ENCODE data around the gene FLVCR2. TPM values are rescaled to one million over a fixed set of nuclear protein-coding genes. Genes with fewer than 3 reads are reported as not detected.

FLVCR2 gene
- total RNA-seq, 4 donors from 2014 or later, result 2.5 to 7.5 (median 4.6) TPM

- Histone ChIP-seq H3K27me3 (no peaks in the 10 kb centered on the region), H3K9me3 (no peaks in the 10 kb centered on the region), H3K36me3 (peaks cover 17 to 45% (median 29%) of the 10 kb centered on the region in 4 donors), H3K27ac (replicated peaks in 1 of 4) (peak overlapping the region in 2 of 4 donors; percentile 7 to 13), H3K4me3 (no peak overlapping the region), H3K4me1 (peaks cover 13 to 19% (median 17%) of the 10 kb centered on the region in 4 donors)
- intact Hi-C loops (cut with DNase I), result no loop called here
- TF ChIP-seq POLR2AphosphoS5 (IDR thresholded peaks at IDR 0.05), result no peak
- no peak for TF ChIP-seq CTCF (IDR thresholded peaks at IDR 0.05)
- no peak for TF ChIP-seq POLR2A (IDR thresholded peaks at IDR 0.05; ENCODE audit: low read depth)
- no peak for TF ChIP-seq EP300 (IDR thresholded peaks at IDR 0.05)
- WGBS, result 75% methylated on average over 3 of the region's 3 CpGs
- DNase-seq (ENCODE audit: extremely low spot score), result no peak
Measured at GRCh38 chr14:75647640-75648039, 69.2 kb downstream of the FLVCR2 start.

- H3K36me3 ChIP-seq, result peaks cover 17 to 51% (median 32%) of the 10 kb centered on the region in 4 donors
- intact Hi-C loops (cut with DNase I), result no loop called here
- peaks cover 13 to 19% (median 17%) of the 10 kb centered on the region in 4 donors for H3K4me1 ChIP-seq
- peak overlapping the region; percentile 13 to 43 (median 38) for H3K27ac ChIP-seq (replicated peaks in 1 of 4)
- no peak overlapping the region for H3K4me3 ChIP-seq
- H3K9me3 ChIP-seq, result no peaks in the 10 kb centered on the region
- TF ChIP-seq POLR2AphosphoS5 (IDR thresholded peaks at IDR 0.05) (peak; percentile 24 to 51), EP300 (IDR thresholded peaks at IDR 0.05) (no peak), CTCF (IDR thresholded peaks at IDR 0.05) (no peak), POLR2A (IDR thresholded peaks at IDR 0.05; ENCODE audit: low read depth) (no peak)
- WGBS, result 36% methylated on average over 9 of the region's 9 CpGs
- DNase-seq (ENCODE audit: extremely low spot score), result no peak
- H3K27me3 ChIP-seq, result no peaks in the 10 kb centered on the region
Measured at GRCh38 chr14:75648066-75648838, 69.8 kb downstream of the FLVCR2 start.

GRCh38 chr14:75649337-75649736, 70.9 kb downstream of the FLVCR2 start:
- Histone ChIP-seq H3K4me1 (peaks cover 19 to 24% (median 21%) of the 10 kb centered on the region in 4 donors), H3K36me3 (peaks cover 17 to 52% (median 33%) of the 10 kb centered on the region in 4 donors), H3K27ac (replicated peaks in 1 of 4) (peak overlapping the region in 1 of 4 donors; percentile 43), H3K9me3 (no peaks in the 10 kb centered on the region), H3K4me3 (no peak overlapping the region), H3K27me3 (no peaks in the 10 kb centered on the region)
- DNase-seq (ENCODE audit: extremely low spot score), result no peak
- TF ChIP-seq CTCF (IDR thresholded peaks at IDR 0.05), result no peak
- TF ChIP-seq POLR2AphosphoS5 (IDR thresholded peaks at IDR 0.05), result no peak
- no peak for TF ChIP-seq EP300 (IDR thresholded peaks at IDR 0.05)
- TF ChIP-seq POLR2A (IDR thresholded peaks at IDR 0.05; ENCODE audit: low read depth), result no peak
- 92% methylated on average over 1 of the region's 1 CpG for WGBS
- intact Hi-C loops (cut with DNase I), result no loop called here

GRCh38 chr14:75649773-75650172, 71.4 kb downstream of the FLVCR2 start:
- no peak for TF ChIP-seq CTCF (IDR thresholded peaks at IDR 0.05)
- TF ChIP-seq POLR2AphosphoS5 (IDR thresholded peaks at IDR 0.05), result no peak
- TF ChIP-seq EP300 (IDR thresholded peaks at IDR 0.05), result no peak
- no peak for TF ChIP-seq POLR2A (IDR thresholded peaks at IDR 0.05; ENCODE audit: low read depth)
- WGBS, result 100% methylated on average over 1 of the region's 1 CpG
- H3K4me1 ChIP-seq, result peaks cover 19 to 24% (median 21%) of the 10 kb centered on the region in 4 donors
- no peak for DNase-seq (ENCODE audit: extremely low spot score)
- H3K4me3 ChIP-seq, result no peak overlapping the region
- H3K27me3 ChIP-seq, result no peaks in the 10 kb centered on the region
- H3K27ac ChIP-seq (replicated peaks in 1 of 4), result no peak overlapping the region
- H3K36me3 ChIP-seq, result peaks cover 17 to 56% (median 36%) of the 10 kb centered on the region in 4 donors
- no peaks in the 10 kb centered on the region for H3K9me3 ChIP-seq
- intact Hi-C loops (cut with DNase I), result no loop called here
